GM12878 (cell line): ENCODE results near the gene HEATR9. TPM values are rescaled to one million over a fixed set of nuclear protein-coding genes. Genes with fewer than 3 reads are reported as not detected.

Experiments
- ATAC-seq: fragments of 200-7000 bp; cut with Tn5 transposase; 3 replicates; pipeline ENCODE4 v1.9.1; 2020; ENCODE audit warnings: mild to moderate bottlenecking, moderate library complexity
- BruUV-seq: library from RNA; stranded (reverse); fragments of 400-500 nt; replicated peaks from 2 replicates; lab custom pipeline; 2021; lab: Mats Ljungman, UMichigan
- CTCF ChIA-PET: fragments of 300-600 bp; sonication (Branson Sonifier 250); formaldehyde crosslinking; extraction: SDS; loops from one replicate; lab custom pipeline; 2021; ENCODE audit warnings: inconsistent platforms; lab: Yijun Ruan, JAX
- POLR2A ChIA-PET: fragments of 350-600 bp; formaldehyde crosslinking; extraction: SDS; loops from one replicate; lab custom pipeline; 2021; ENCODE audit warnings: inconsistent platforms; lab: Charles Lee
- RAD21 ChIA-PET: fragments of 300-600 bp; sonication (Branson Sonifier 250); formaldehyde crosslinking; loops from one replicate; lab custom pipeline; 2023; ENCODE audit warnings: antibody characterized with exemption; ENCODE audit not compliant: unreplicated experiment; lab: Charles Lee
- SMC1A ChIA-PET: fragments of 300-600 bp; sonication (Branson Sonifier 250); formaldehyde crosslinking; loops from one replicate; lab custom pipeline; 2023; ENCODE audit not compliant: unreplicated experiment, uncharacterized antibody; lab: Charles Lee
- DNase-seq: peaks from one replicate; pipeline ENCODE4 v3.0.0-alpha.2; 2011; ENCODE audit warnings: low read depth, low spot score
- FAIRE-seq: peaks from 3 replicates; lab custom pipeline; 2011; peaks lifted over from hg19 to GRCh38; lab: Jason Lieb, UNC
- H2AFZ ChIP-seq: 2 replicates; pipeline ENCODE4 v1.6.0; 2011; ENCODE audit warnings: low read depth, low read length, control low read depth; ENCODE audit not compliant: control insufficient read depth
- H3K27ac ChIP-seq: 2 replicates; pipeline ENCODE4 v1.5.1; 2011; ENCODE audit warnings: control low read depth; ENCODE audit not compliant: control insufficient read depth, insufficient read depth
- H3K27me3 ChIP-seq, 2 experiments: replicated peaks in 1 of 2; 2 replicates each; pipeline versions ENCODE4 v1.6.0 to v1.6.1; 2011; ENCODE audit warnings: low read length in 1 of 2; ENCODE audit not compliant: control insufficient read depth in 2 of 2, insufficient read depth in 2 of 2
- H3K36me3 ChIP-seq, 2 experiments: 2 replicates each; pipeline ENCODE4 v1.5.1; 2011; ENCODE audit warnings: low read length in 1 of 2; ENCODE audit not compliant: control insufficient read depth in 2 of 2, insufficient read depth in 2 of 2
- H3K4me1 ChIP-seq: 2 replicates; pipeline ENCODE4 v1.6.1; 2011; ENCODE audit warnings: mild to moderate bottlenecking, low read length, moderate library complexity, mixed read lengths; ENCODE audit not compliant: control insufficient read depth, insufficient read depth
- H3K4me2 ChIP-seq: 2 replicates; pipeline ENCODE4 v1.6.0; 2011; ENCODE audit warnings: control low read depth; ENCODE audit not compliant: control insufficient read depth, insufficient read depth
- H3K4me3 ChIP-seq: fragments of 200-600 bp; sonication (generic); 2 replicates; pipeline ENCODE4 v1.5.1; 2016
- H3K79me2 ChIP-seq: 2 replicates; pipeline ENCODE4 v1.6.0; 2011; ENCODE audit warnings: low read length; ENCODE audit not compliant: control insufficient read depth, insufficient read depth
- H3K9ac ChIP-seq: 2 replicates; pipeline ENCODE4 v1.8.0; 2011; ENCODE audit warnings: low read length, control low read depth, mixed read lengths; ENCODE audit not compliant: control insufficient read depth, insufficient read depth
- H3K9me3 ChIP-seq: replicated peaks from 3 replicates; pipeline ENCODE4 v1.5.1; 2011; ENCODE audit warnings: mild to moderate bottlenecking, low read length; ENCODE audit not compliant: control insufficient read depth, insufficient read depth
- H4K20me1 ChIP-seq: 2 replicates; pipeline ENCODE4 v1.6.0; 2011; ENCODE audit not compliant: control insufficient read depth, insufficient read depth
- ATF7 ChIP-seq: fragments of 450-650 bp; IDR thresholded peaks from 2 replicates; pipeline ENCODE4 v1.6.1; 2016; ENCODE audit warnings: low read depth, mild to moderate bottlenecking
- CHD2 ChIP-seq: IDR thresholded peaks from 2 replicates; pipeline ENCODE4 v1.6.1; 2011; ENCODE audit warnings: low read depth, low read length, improper control_type of control experiment, borderline replicate concordance
- EGR1 ChIP-seq, 2 experiments: IDR thresholded peaks; 1 replicate in 1 of 2; 2 replicates in 1 of 2; pipeline ENCODE4 v1.6.1; 2011 to 2012; ENCODE audit warnings: low read depth in 2 of 2, low read length in 2 of 2, borderline replicate concordance in 1 of 2, mild to moderate bottlenecking in 1 of 2, moderate library complexity in 1 of 2
- EZH2 ChIP-seq: IDR thresholded peaks from 2 replicates; pipeline ENCODE4 v1.6.1; 2012; ENCODE audit warnings: low read depth, mild to moderate bottlenecking, control low read depth, inconsistent platforms, low read length, borderline replicate concordance; ENCODE audit not compliant: control insufficient read depth
- HCFC1 ChIP-seq: fragments of 150-350 bp; IDR thresholded peaks from 2 replicates; pipeline ENCODE4 v1.6.1; 2014; ENCODE audit warnings: low read length
- HDAC2 ChIP-seq: fragments of 200-600 bp; sonication (generic); IDR thresholded peaks from 2 replicates; pipeline ENCODE4 v1.6.1; 2017
- MTA2 ChIP-seq: fragments of 450-650 bp; IDR thresholded peaks from 2 replicates; pipeline ENCODE4 v1.6.1; 2016; ENCODE audit warnings: low read depth, mild to moderate bottlenecking, moderate library complexity
- NBN ChIP-seq: fragments of 450-650 bp; IDR thresholded peaks from 2 replicates; pipeline ENCODE4 v1.6.1; 2016
- NR2C2 ChIP-seq: IDR thresholded peaks from 2 replicates; pipeline ENCODE4 v1.6.1; 2011; ENCODE audit warnings: borderline replicate concordance, low read depth; ENCODE audit not compliant: control insufficient read depth, insufficient read length
- PML ChIP-seq: IDR thresholded peaks from 2 replicates; pipeline ENCODE4 v1.6.1; 2012; ENCODE audit warnings: low read length, inconsistent platforms
- RAD51 ChIP-seq: fragments of 450-650 bp; IDR thresholded peaks from 2 replicates; pipeline ENCODE4 v1.6.1; 2016; ENCODE audit warnings: moderate library complexity, mild to moderate bottlenecking, inconsistent platforms
- SMAD5 ChIP-seq: IDR thresholded peaks from 2 replicates; pipeline ENCODE4 v1.6.1; 2016; ENCODE audit warnings: antibody characterized with exemption, low read depth
- YBX1 ChIP-seq: fragments of 450-650 bp; IDR thresholded peaks from 2 replicates; pipeline ENCODE4 v1.6.1; 2016; ENCODE audit warnings: antibody characterized with exemption
- ZBED1 ChIP-seq: IDR thresholded peaks from 2 replicates; pipeline ENCODE4 v1.6.1; 2016; ENCODE audit warnings: borderline replicate concordance
- ZZZ3 ChIP-seq: IDR thresholded peaks from 2 replicates; pipeline ENCODE4 v1.6.1; 2011; ENCODE audit warnings: low read depth; ENCODE audit not compliant: control insufficient read depth, insufficient read length
- WGBS: methylation state at CpG from one replicate; pipeline ENCODE4 v1.1.6; 2016; ENCODE audit warnings: low lambda C conversion rate; ENCODE audit not compliant: insufficient replicate concordance, insufficient coverage; ENCODE audit errors: missing lambda C conversion rate; 5-methylcytosine and 5-hydroxymethylcytosine counted together
- in situ Hi-C: fragments of 300-500 bp; cut with MboI; formaldehyde crosslinking; loops from 9 replicates; pipeline ENCODE4 v1.14.3; 2018; ENCODE audit warnings: mixed read lengths
- intact Hi-C: fragments of 100-400 bp; cut with micrococcal nuclease; formaldehyde crosslinking; loops from one replicate; pipeline ENCODE4 v1.14.2; 2022; ENCODE audit not compliant: unreplicated experiment
- polyA plus RNA-seq, 11 experiments: library from polyadenylated mRNA; depleted of rRNA in 4 of 11; unstranded in 6 of 11; stranded (reverse) in 5 of 11; fragments of >200 nt; fragmentation: Nextera tagmentation in 4 of 11; fragmentation: Illumina TruSeq in 1 of 11; extraction: Ambion mirVana in 4 of 11; extraction: Trizol in 1 of 11; gene quantifications; 1 replicate in 1 of 11; 2 replicates in 10 of 11; pipeline versions ENCODE4 v1.2.1 to v1.2.3, GENCODE V29; 2011 to 2016; ENCODE audit warnings: inconsistent platforms in 2 of 11, missing spikeins in 2 of 11, low read depth in 1 of 11
- total RNA-seq, 4 experiments: library from RNA; depleted of rRNA in 3 of 4; stranded (reverse); fragments of >200 nt in 3 of 4; fragmentation: Illumina TruSeq in 1 of 4; extraction: Trizol in 1 of 4; gene quantifications; 2 replicates each; pipeline versions ENCODE4 v1.2.1 to v1.2.3, GENCODE V29; 2013 to 2021
- TF ChIP-seq, protein P1 (sequence below): fragments of 150-350 bp; IDR thresholded peaks from 2 replicates; pipeline ENCODE4 v1.6.1; 2014; ENCODE audit warnings: mild to moderate bottlenecking, low read depth, low read length
- TF ChIP-seq, protein P2 (sequence below): fragments of 450-650 bp; IDR thresholded peaks from 2 replicates; pipeline ENCODE4 v1.6.1; 2017; ENCODE audit warnings: low read depth, mild to moderate bottlenecking, moderate library complexity
- TF ChIP-seq, protein P3 (sequence below): fragments of 450-650 bp; IDR thresholded peaks from 2 replicates; pipeline ENCODE4 v1.6.1; 2017; ENCODE audit warnings: mild to moderate bottlenecking, low read depth, inconsistent platforms; ENCODE audit not compliant: poor library complexity, severe bottlenecking

The HEATR9 gene
- total and polyA plus RNA-seq, 10 of the 15 experiments (the other 5 are each of a cell fraction or from before 2014, with no cell fraction given) = 0.04 to 0.43 (median 0.13) TPM; not detected in 2

DNA sequence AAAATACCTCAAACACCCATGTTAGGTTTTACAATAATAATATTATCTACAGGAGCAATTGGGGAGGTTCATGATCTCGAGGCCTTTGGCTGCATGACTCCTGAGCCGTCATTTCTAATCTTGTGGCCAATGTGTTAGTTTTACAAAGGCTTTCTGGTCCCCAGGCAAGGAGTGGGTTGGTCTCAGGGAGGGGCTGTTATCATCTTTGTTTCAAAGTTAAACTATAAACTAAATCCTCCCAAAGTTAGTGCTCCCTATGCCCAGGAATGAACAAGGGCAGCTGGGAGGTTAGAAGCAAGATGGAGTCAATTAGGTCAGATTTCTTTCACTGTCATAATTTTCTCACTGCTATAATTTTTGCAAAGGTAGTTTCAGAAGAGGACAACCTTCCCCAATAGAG is 20.6 kb upstream of the HEATR9 start:
- no peak overlapping the region for H3K4me2 ChIP-seq
- ChIA-PET SMC1A (interaction anchor here (0.8 to 11.3 kb wide), 10 partner anchors 11 to 61 kb away, joined by 3 to 155 read pairs (median 4); partner anchors contain the start of genes CCL5, HEATR9 and RDM1), RAD21 (interaction anchor here (1.6 to 9.4 kb wide), 3 partner anchors 12 to 42 kb away, joined by 5 to 125 read pairs (median 17); partner anchors contain the start of gene CCL5), POLR2A (interaction anchor here (0.6 to 4.7 kb wide), 3 partner anchors 10 to 58 kb away, joined by 5 to 56 read pairs (median 33); partner anchors contain the start of gene CCL5), CTCF (interaction anchor here (0.8 to 2.3 kb wide), 9 partner anchors 9 to 41 kb away, joined by 3 to 12 read pairs (median 3); partner anchors contain the start of gene CCL5)
- intact Hi-C loops = no loop called here
- no TSS peak for BruUV-seq
- WGBS = 47% methylated on average over 2 of the region's 2 CpGs
- no peak overlapping the region for H2AFZ ChIP-seq
- peak; percentile 56 for ATAC-seq
- H3K27ac ChIP-seq = no peak overlapping the region
- H3K36me3 ChIP-seq = no peaks in the 10 kb centered on the region
- H3K79me2 ChIP-seq = no peaks in the 10 kb centered on the region
- no peak overlapping the region for H3K4me3 ChIP-seq
- H3K9ac ChIP-seq = no peak overlapping the region
- FAIRE-seq = no peak
- H3K4me1 ChIP-seq = peaks cover 28% of the 10 kb centered on the region
- no peaks in the 10 kb centered on the region for H3K27me3 ChIP-seq
- in situ Hi-C loops = no loop called here
- no peaks in the 10 kb centered on the region; the same call in 2 of the 3 replicates for H3K9me3 ChIP-seq
- no peak for DNase-seq
- H4K20me1 ChIP-seq = no peaks in the 10 kb centered on the region
- TF ChIP-seq RAD51 = 0 out of 2 replicates have a peak, but pooled peaks have one; percentile 27
- TF ChIP-seq NR2C2 = no peak
- no peak for TF ChIP-seq HDAC2
- TF ChIP-seq, protein P1, sequence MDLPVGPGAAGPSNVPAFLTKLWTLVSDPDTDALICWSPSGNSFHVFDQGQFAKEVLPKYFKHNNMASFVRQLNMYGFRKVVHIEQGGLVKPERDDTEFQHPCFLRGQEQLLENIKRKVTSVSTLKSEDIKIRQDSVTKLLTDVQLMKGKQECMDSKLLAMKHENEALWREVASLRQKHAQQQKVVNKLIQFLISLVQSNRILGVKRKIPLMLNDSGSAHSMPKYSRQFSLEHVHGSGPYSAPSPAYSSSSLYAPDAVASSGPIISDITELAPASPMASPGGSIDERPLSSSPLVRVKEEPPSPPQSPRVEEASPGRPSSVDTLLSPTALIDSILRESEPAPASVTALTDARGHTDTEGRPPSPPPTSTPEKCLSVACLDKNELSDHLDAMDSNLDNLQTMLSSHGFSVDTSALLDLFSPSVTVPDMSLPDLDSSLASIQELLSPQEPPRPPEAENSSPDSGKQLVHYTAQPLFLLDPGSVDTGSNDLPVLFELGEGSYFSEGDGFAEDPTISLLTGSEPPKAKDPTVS = no peak
- no peak for TF ChIP-seq YBX1
- no peak for TF ChIP-seq ZZZ3
- no peak for TF ChIP-seq CHD2
- no peak for TF ChIP-seq SMAD5
- peak; percentile 6; the same call in 1 of the 2 replicates for TF ChIP-seq NBN
- no peak for TF ChIP-seq ZBED1
- TF ChIP-seq, protein P2, sequence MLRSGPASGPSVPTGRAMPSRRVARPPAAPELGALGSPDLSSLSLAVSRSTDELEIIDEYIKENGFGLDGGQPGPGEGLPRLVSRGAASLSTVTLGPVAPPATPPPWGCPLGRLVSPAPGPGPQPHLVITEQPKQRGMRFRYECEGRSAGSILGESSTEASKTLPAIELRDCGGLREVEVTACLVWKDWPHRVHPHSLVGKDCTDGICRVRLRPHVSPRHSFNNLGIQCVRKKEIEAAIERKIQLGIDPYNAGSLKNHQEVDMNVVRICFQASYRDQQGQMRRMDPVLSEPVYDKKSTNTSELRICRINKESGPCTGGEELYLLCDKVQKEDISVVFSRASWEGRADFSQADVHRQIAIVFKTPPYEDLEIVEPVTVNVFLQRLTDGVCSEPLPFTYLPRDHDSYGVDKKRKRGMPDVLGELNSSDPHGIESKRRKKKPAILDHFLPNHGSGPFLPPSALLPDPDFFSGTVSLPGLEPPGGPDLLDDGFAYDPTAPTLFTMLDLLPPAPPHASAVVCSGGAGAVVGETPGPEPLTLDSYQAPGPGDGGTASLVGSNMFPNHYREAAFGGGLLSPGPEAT = peak; percentile 33; the same call in 1 of the 2 replicates
- TF ChIP-seq, protein P3, sequence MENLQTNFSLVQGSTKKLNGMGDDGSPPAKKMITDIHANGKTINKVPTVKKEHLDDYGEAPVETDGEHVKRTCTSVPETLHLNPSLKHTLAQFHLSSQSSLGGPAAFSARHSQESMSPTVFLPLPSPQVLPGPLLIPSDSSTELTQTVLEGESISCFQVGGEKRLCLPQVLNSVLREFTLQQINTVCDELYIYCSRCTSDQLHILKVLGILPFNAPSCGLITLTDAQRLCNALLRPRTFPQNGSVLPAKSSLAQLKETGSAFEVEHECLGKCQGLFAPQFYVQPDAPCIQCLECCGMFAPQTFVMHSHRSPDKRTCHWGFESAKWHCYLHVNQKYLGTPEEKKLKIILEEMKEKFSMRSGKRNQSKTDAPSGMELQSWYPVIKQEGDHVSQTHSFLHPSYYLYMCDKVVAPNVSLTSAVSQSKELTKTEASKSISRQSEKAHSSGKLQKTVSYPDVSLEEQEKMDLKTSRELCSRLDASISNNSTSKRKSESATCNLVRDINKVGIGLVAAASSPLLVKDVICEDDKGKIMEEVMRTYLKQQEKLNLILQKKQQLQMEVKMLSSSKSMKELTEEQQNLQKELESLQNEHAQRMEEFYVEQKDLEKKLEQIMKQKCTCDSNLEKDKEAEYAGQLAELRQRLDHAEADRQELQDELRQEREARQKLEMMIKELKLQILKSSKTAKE = no peak
- TF ChIP-seq EGR1 (IDR thresholded peaks at IDR 0.05; ENCODE audit: borderline replicate concordance in 1 of 2, low read depth in 2 of 2, low read length in 2 of 2) = no peak
- TF ChIP-seq MTA2 = peak; percentile 43; the same call in 1 of the 2 replicates
- no peak for TF ChIP-seq EZH2
- no peak for TF ChIP-seq PML
- TF ChIP-seq ATF7 = peak; percentile 40; the same call in 1 of the 2 replicates
- TF ChIP-seq HCFC1 = no peak
